CD1c-positive myeloid dendritic cell (primary cell): ENCODE measurements around the gene PROKR1.
"Not testable (repeated sequence)": the region's sequence is repeated elsewhere in the genome, so short reads cannot be mapped to it uniquely, and the experiment has no call there.

Experiments used
- DNase-seq: peaks from one replicate; pipeline ENCODE4 v3.0.0-alpha.2; 2016; ENCODE audit errors: extremely low spot score

Gene PROKR1

GRCh38 chr2:68643011-68643873 lies at the start of gene PROKR1:
Gene PROKR1, plus strand, starts transcription at chr2:68643579. Its CDS starts 2,243 bp downstream, at chr2:68645822.
- peak; percentile 40 for DNase-seq

GRCh38 chr2:68594041-68594440 lies 49.3 kb upstream of the PROKR1 start:
- peak; percentile 10 for DNase-seq

- peak; percentile 55 for DNase-seq
These were observed 48.5 kb upstream of the PROKR1 start for GRCh38 chr2:68594674-68595492.

GRCh38 chr2:68595493-68595785 lies 47.9 kb upstream of the PROKR1 start:
- not testable (repeated sequence) for DNase-seq

GRCh38 chr2:68600495-68600894 lies 42.9 kb upstream of the PROKR1 start:
- DNase-seq = not testable (repeated sequence)

GRCh38 chr2:68603059-68603458 lies 40.3 kb upstream of the PROKR1 start:
- DNase-seq = no peak

GRCh38 chr2:68604077-68604476 lies 39.3 kb upstream of the PROKR1 start:
- no peak for DNase-seq

- no peak for DNase-seq
These were observed 37.4 kb upstream of the PROKR1 start for GRCh38 chr2:68605939-68606338.

GRCh38 chr2:68606759-68607158 lies 36.6 kb upstream of the PROKR1 start:
- no peak for DNase-seq

- no peak for DNase-seq
These were observed 35.5 kb upstream of the PROKR1 start for GRCh38 chr2:68607837-68608236.

- no peak for DNase-seq
These were observed 30.4 kb upstream of the PROKR1 start for GRCh38 chr2:68612765-68613519.

GRCh38 chr2:68620772-68621171 lies 22.6 kb upstream of the PROKR1 start:
- DNase-seq = no peak

- no peak for DNase-seq
These were observed 19.6 kb upstream of the PROKR1 start for GRCh38 chr2:68623820-68624219.

- no peak for DNase-seq
These were observed 15.8 kb upstream of the PROKR1 start for GRCh38 chr2:68627615-68628014.

- DNase-seq = no peak
These were observed 11.4 kb upstream of the PROKR1 start for GRCh38 chr2:68632021-68632420.

- no peak for DNase-seq
These were observed 6.3 kb upstream of the PROKR1 start for GRCh38 chr2:68637047-68637446.

GRCh38 chr2:68643874-68644485 lies 601 bp downstream of the PROKR1 start:
- DNase-seq = no peak

- DNase-seq = no peak
These were observed 2.1 kb downstream of the PROKR1 start for GRCh38 chr2:68645523-68645922.

- no peak for DNase-seq
These were observed 2.9 kb downstream of the PROKR1 start for GRCh38 chr2:68646303-68646702.

GRCh38 chr2:68650645-68651044 lies 7.3 kb downstream of the PROKR1 start:
- no peak for DNase-seq

- no peak for DNase-seq
These were observed 9.7 kb downstream of the PROKR1 start for GRCh38 chr2:68653034-68653433.

GRCh38 chr2:68653538-68653982 lies 10.2 kb downstream of the PROKR1 start:
- DNase-seq = peak; percentile 35
